OCI-LY3 (cell line): ENCODE results near the gene GPLD1.

Experiments
- H2AFZ ChIP-seq: fragments of 200-600, 300-600 bp; shearing (Covaris generic); 2 replicates; pipeline ENCODE4 v1.6.0; 2014; ENCODE audit warnings: antibody characterized with exemption, low read depth, low read length
- H3K27ac ChIP-seq: fragments of 200-600, 300-600 bp; sonication (generic); 2 replicates; pipeline ENCODE4 v1.5.1; 2014; ENCODE audit warnings: mild to moderate bottlenecking, low read length, moderate library complexity, mixed read lengths
- H3K27me3 ChIP-seq: fragments of 200-600, 300-600 bp; sonication (generic); 2 replicates; pipeline ENCODE4 v1.6.1; 2014; ENCODE audit warnings: low read depth, low read length, mixed read lengths
- H3K36me3 ChIP-seq: fragments of 200-600, 300-600 bp; sonication (generic); replicated peaks from 2 replicates; pipeline ENCODE3; 2014; ENCODE audit warnings: low read depth, low read length, mixed read lengths
- H3K4me1 ChIP-seq: fragments of 300-600, 200-600 bp; sonication (generic); 2 replicates; pipeline ENCODE4 v1.6.1; 2014; ENCODE audit warnings: low read length, mixed read lengths
- H3K4me2 ChIP-seq: fragments of 200-600, 300-600 bp; sonication (generic); 2 replicates; pipeline ENCODE4 v1.6.1; 2014; ENCODE audit warnings: low read length, mixed read lengths
- H3K4me3 ChIP-seq: fragments of 300-600, 200-600 bp; sonication (generic); 2 replicates; pipeline ENCODE4 v1.5.1; 2014; ENCODE audit warnings: antibody characterized with exemption, mild to moderate bottlenecking, low read length, moderate library complexity
- H3K79me2 ChIP-seq: fragments of 300-600, 200-600 bp; shearing (Covaris generic); 2 replicates; pipeline ENCODE4 v1.6.1; 2014; ENCODE audit warnings: mild to moderate bottlenecking, low read length, mixed read lengths
- H3K9ac ChIP-seq: fragments of 300-600, 200-600 bp; shearing (Covaris generic); 2 replicates; pipeline ENCODE4 v1.6.0; 2014; ENCODE audit warnings: mild to moderate bottlenecking, low read length, moderate library complexity
- H3K9me3 ChIP-seq: fragments of 200-600, 300-600 bp; shearing (Covaris generic); 2 replicates; pipeline ENCODE4 v1.6.1; 2014; ENCODE audit warnings: low read length, mixed read lengths; ENCODE audit not compliant: insufficient read depth
- H4K20me1 ChIP-seq: fragments of 200-600, 300-600 bp; sonication (generic); 2 replicates; pipeline ENCODE4 v1.6.1; 2016; ENCODE audit warnings: low read length, mixed read lengths; ENCODE audit not compliant: insufficient read depth
- CTCF ChIP-seq: fragments of 200-600, 300-600 bp; sonication (generic); IDR thresholded peaks from 2 replicates; pipeline ENCODE4 v1.5.1; 2014; ENCODE audit warnings: antibody characterized with exemption, low read length, low read depth
- EZH2phosphoT487 ChIP-seq: fragments of 200-600 bp; shearing (Covaris generic); IDR thresholded peaks from 2 replicates; pipeline ENCODE4 v1.6.1; 2018; ENCODE audit warnings: antibody characterized with exemption, mixed run types, low read depth

The GPLD1 gene

GRCh38 chr6:24493945-24494820 lies 4.8 kb upstream of the GPLD1 start:
- H3K27me3 ChIP-seq: no peaks in the 10 kb centered on the region
- H3K9me3 ChIP-seq: no peaks in the 10 kb centered on the region
- H4K20me1 ChIP-seq: no peaks in the 10 kb centered on the region
- no peak overlapping the region for H3K27ac ChIP-seq
- peak overlapping the region; percentile 88 for H3K4me3 ChIP-seq
- TF ChIP-seq EZH2phosphoT487 (no peak), CTCF (peak; percentile 13; the same call in 1 of the 2 replicates)
- H3K36me3 ChIP-seq: no peaks in the 10 kb centered on the region
- peak overlapping the region; percentile 20; the same call in 1 of the 2 replicates for H2AFZ ChIP-seq
- peak overlapping the region; percentile 58 for H3K9ac ChIP-seq
- peak overlapping the region; percentile 100 for H3K4me2 ChIP-seq
- H3K79me2 ChIP-seq: no peaks in the 10 kb centered on the region
- peaks cover 13% of the 10 kb centered on the region for H3K4me1 ChIP-seq

- Histone ChIP-seq H3K4me2 (no peak overlapping the region), H3K4me1 (peaks cover 13% of the 10 kb centered on the region), H3K27ac (no peak overlapping the region), H3K9me3 (no peaks in the 10 kb centered on the region), H3K4me3 (no peak overlapping the region), H3K9ac (no peak overlapping the region), H3K79me2 (no peaks in the 10 kb centered on the region), H4K20me1 (no peaks in the 10 kb centered on the region), H3K36me3 (no peaks in the 10 kb centered on the region), H2AFZ (no peak overlapping the region), H3K27me3 (no peaks in the 10 kb centered on the region)
- TF ChIP-seq EZH2phosphoT487 (no peak), CTCF (peak; percentile 40)
Observed at GRCh38 chr6:24492475-24492874, 3.1 kb upstream of the GPLD1 start.

- Histone ChIP-seq H3K4me1 (peaks cover 11% of the 10 kb centered on the region), H3K27me3 (no peaks in the 10 kb centered on the region), H3K36me3 (no peaks in the 10 kb centered on the region), H3K27ac (no peak overlapping the region), H3K4me3 (no peak overlapping the region), H4K20me1 (no peaks in the 10 kb centered on the region), H3K9me3 (no peaks in the 10 kb centered on the region), H2AFZ (no peak overlapping the region), H3K4me2 (no peak overlapping the region), H3K9ac (no peak overlapping the region), H3K79me2 (no peaks in the 10 kb centered on the region)
- TF ChIP-seq CTCF: no peak
- no peak for TF ChIP-seq EZH2phosphoT487
Observed at GRCh38 chr6:24490948-24491347, 1.6 kb upstream of the GPLD1 start.

- H3K4me2 ChIP-seq: no peak overlapping the region
- H3K36me3 ChIP-seq: no peaks in the 10 kb centered on the region
Observed at GRCh38 chr6:24489881-24490280, 503 bp upstream of the GPLD1 start.

More at GRCh38 chr6:24489881-24490280, 503 bp upstream of the GPLD1 start:
- no peak overlapping the region for H3K27ac ChIP-seq
- H3K9me3 ChIP-seq: no peaks in the 10 kb centered on the region
- no peak for TF ChIP-seq CTCF
- no peak for TF ChIP-seq EZH2phosphoT487
- H3K79me2 ChIP-seq: no peaks in the 10 kb centered on the region
- H3K4me3 ChIP-seq: no peak overlapping the region
- no peak overlapping the region for H2AFZ ChIP-seq
- no peaks in the 10 kb centered on the region for H4K20me1 ChIP-seq
- peaks cover 7% of the 10 kb centered on the region for H3K4me1 ChIP-seq
- H3K9ac ChIP-seq: no peak overlapping the region
- no peaks in the 10 kb centered on the region for H3K27me3 ChIP-seq
